Measurements from ENCODE around the gene FAM47E. TPM values are rescaled to one million over a fixed set of nuclear protein-coding genes. Genes with fewer than 3 reads are reported as not detected.

The FAM47E gene
- total and polyA plus RNA-seq, 2 of the 13 experiments (the other 11 are each of a cell fraction or from before 2014, with no cell fraction given) = 0.33 to 0.66 TPM

- Histone ChIP-seq H3K4me2 (ENCODE audit: low read depth, low read length) (no peak overlapping the region), H3K79me2 (ENCODE audit: insufficient read depth, low read length) (no peaks in the 10 kb centered on the region), H3K36me3 (replicated peaks in 1 of 2; ENCODE audit: control insufficient read depth in 1 of 2, insufficient read depth in 2 of 2, low read length in 2 of 2) (no peaks in the 10 kb centered on the region), H4K20me1 (ENCODE audit: insufficient read depth, low read length) (no peaks in the 10 kb centered on the region), H3K27me3 (ENCODE audit: control insufficient read depth in 1 of 2, insufficient read depth in 2 of 2, low read length in 2 of 2) (no peaks in the 10 kb centered on the region), H3K9me3 (ENCODE audit: low read length) (peaks cover 19% of the 10 kb centered on the region), H3K9ac (ENCODE audit: insufficient read depth, low read depth, low read length) (no peak overlapping the region), H3K4me1 (ENCODE audit: insufficient read depth, low read length) (no peaks in the 10 kb centered on the region), H2AFZ (ENCODE audit: low read length) (no peak overlapping the region), H3K4me3 (replicated peaks in 1 of 3; ENCODE audit: insufficient read depth in 1 of 3, low read depth in 2 of 3, low read length in 3 of 3) (no peak overlapping the region), H3K27ac (ENCODE audit: extremely low read length, insufficient read depth, low read length) (no peak overlapping the region)
- intact Hi-C loops (cut with micrococcal nuclease; ENCODE audit: unreplicated experiment) = no loop called here
- DNase-seq (ENCODE audit: low spot score) = no peak
- no peak for FAIRE-seq
- no peak for ATAC-seq
- in situ Hi-C loops (cut with HindIII; ENCODE audit: extremely low pct_ligation_motif_present, low pct_unique_long_range_greater_than_20kb) = no loop called here
- POLR2A ChIA-PET = no interaction called here
- TF ChIP-seq HHEX (CRISPR knock-in tag; IDR thresholded peaks at IDR 0.05) (no peak), ZNF770 (CRISPR knock-in tag; IDR thresholded peaks at IDR 0.05) (no peak), THAP7 (CRISPR knock-in tag; IDR thresholded peaks at IDR 0.05) (no peak), ZNF709 (CRISPR knock-in tag; IDR thresholded peaks at IDR 0.05) (no peak), SMARCC2 (IDR thresholded peaks at IDR 0.05) (no peak), ZNF263 (CRISPR knock-in tag; IDR thresholded peaks at IDR 0.05) (no peak), ZZZ3 (CRISPR knock-in tag; IDR thresholded peaks at IDR 0.05; ENCODE audit: borderline replicate concordance) (no peak), TOE1 (CRISPR knock-in tag; IDR thresholded peaks at IDR 0.05) (no peak), ZNF407 (CRISPR knock-in tag; IDR thresholded peaks at IDR 0.05; ENCODE audit: not compliant biosample characterization) (no peak), GPBP1L1 (CRISPR knock-in tag; IDR thresholded peaks at IDR 0.05) (no peak)
- BruUV-seq (replicated peaks) = no TSS peak
- 11% methylated on average over 3 of the region's 3 CpGs for WGBS (ENCODE audit: low lambda C conversion rate)
- CTCF ChIA-PET (ENCODE audit: low intra/inter-chr PET ratio, low total read pairs) = no interaction called here
These were observed 70.7 kb downstream of the FAM47E start for GRCh38 chr4:76322236-76322635.
